ENCODE results near the gene GPR146.
"Not testable (repeated sequence)": the region's sequence is repeated elsewhere in the genome, so short reads cannot be mapped to it uniquely, and the experiment has no call there.

The GPR146 gene

GRCh38 chr7:1044189-1045068 lies at the start of gene GPR146:
Gene GPR146, plus strand, starts transcription at chr7:1044546. Its CDS starts 12,970 bp downstream, at chr7:1057516.
- no peak for FAIRE-seq

- FAIRE-seq, result no peak
These were observed 49.6 kb upstream of the GPR146 start for GRCh38 chr7:994592-995308.

DNA sequence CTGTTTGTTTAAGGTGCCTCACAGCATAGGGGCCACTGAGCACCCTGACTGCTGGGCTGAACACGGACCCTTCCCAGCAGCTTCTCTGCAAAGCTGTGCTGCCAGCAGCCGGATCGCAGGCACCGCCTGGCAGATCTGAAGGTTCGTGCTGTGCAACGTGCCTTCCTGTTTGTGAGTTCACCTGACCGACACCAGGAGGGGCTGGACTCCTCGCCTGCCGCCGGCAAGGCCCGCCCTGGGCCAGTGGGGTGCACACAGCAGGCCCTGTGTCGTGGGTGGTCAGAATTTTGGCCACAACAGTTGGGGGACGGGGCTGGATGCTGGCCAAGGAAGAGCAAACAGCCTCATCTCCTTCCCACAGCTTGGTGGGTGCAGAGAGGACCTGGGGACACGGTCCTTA lies 48.8 kb upstream of the GPR146 start:
- no peak for FAIRE-seq

GRCh38 chr7:996079-996872 lies 48.1 kb upstream of the GPR146 start:
- no peak for FAIRE-seq

DNA sequence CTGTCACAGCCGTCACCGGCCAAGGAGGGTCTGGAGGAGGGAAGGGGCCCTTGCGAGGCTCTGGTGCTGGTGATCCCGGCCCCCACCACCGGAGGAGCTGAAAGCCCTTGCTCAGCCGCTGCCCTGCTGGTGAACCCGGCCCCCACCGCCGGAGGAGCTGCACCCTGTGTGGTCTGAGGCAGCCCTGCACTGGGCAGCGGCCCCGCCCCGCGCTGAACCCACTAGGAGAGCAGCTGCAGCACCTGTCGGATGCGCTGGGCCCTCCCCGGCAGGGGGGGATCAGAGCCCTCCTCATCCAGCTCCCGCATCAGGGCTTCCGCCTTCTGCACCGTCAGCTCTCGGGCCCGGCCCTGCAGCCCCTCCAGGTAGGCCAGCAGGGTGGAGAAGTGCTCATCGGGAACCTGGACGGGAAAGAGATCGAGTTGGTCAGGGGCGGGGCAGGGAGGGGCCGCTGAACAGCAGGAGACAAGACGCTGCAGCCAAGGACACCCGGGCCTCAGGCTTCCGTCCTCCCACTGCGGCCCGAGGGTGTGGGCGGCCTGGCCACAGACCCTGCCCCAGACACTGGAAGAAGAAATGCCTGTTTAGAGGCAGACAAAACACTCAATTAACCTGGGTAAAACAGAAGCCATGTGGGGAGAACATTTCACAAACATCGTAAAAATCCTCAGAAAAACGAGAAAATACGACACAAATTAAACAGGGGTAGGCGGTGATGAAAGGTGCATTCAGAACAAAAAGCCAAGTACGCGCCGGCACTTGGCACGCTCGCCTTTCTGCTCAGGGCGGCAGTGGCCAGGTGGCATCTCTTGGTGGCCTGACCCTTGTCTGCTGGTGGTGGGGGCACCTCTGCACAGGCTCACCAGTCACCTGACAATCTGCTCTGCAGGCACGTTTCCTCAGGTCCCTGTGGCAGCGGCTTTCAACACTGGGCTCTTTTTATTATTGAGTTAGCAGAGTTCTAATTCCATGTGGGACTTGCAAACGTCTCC lies 46.6 kb upstream of the GPR146 start:
- FAIRE-seq, result no peak

DNA sequence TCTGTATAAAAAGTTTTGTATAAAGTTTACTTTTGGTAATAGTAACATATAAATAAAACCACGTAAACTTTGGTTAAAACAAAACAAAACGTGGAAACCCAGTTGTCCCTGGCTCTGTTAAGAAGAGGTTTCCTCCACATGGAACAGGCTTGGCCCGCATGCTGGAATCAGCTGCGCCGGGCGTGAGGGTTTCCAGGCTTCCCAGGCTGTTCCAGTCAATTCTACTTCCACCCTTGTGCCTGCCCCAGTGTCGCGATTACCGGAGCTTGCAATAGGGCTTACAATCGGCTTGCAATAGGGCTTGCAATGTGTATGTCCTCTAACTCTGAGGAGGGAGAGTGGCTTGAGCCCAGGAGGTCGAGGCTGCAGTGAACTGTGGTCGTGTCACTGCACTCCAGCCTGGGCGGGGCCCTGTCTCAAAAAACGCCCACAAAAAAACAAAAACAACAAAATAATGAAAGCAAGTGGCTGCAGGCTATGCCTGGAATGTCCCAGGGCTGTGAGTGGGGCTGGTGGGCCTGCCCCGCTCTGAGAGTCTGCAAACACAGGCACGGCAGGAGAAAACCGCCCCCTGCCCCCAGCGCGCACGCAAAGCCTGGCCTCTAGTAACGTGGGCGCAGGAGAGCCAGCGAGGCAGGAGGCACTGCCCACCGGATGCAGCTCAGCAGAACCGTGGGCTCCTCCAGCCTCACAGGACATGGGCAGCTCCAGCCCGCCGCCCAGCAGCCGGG lies 45.0 kb upstream of the GPR146 start:
- no peak for FAIRE-seq

DNA sequence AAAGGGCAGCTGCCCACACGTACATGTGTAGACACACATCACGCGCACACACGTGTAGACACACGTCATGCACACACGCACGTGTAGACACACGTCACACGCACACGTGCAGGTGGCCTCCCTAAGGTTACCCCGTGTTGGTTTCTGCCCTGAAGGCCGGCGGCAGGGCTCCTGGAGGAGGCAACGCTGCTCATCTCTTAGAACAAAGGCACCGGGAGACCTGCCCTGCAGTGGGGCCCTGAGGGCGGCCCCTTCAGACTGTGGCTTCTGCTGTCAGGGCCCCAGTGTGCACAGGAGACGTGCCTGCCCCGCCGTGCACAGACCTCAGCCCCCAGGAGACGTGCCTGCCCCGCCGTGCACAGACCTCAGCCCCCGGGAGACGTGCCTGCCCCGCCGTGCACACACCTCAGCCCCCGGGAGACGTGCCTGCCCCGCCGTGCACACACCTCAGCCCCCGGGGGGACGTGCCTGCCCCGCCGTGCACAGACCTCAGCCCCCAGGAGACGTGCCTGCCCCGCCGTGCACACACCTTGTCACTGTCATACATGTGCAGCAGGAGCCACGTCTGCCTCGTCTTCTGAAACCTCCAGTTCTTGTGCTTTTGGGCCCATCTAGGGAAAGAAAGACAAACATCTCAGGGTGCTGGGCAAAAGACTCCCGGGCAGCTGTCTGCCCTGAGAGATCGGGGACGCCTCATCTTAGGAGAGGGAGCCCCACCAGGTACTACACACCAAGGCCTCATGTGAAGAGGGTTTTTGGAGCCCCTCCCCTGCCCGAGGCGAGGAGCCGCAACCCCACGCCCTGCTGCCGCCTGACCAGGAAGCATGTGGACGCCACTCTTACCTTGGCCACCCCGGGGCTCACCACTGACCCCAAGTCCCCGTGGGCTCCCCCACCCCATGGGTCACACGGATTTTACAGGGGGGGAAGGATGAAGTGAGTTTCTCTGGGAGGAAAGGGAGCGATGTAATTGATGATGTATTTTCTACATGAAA lies 44.1 kb upstream of the GPR146 start:
- no peak for FAIRE-seq

- not testable (repeated sequence) for FAIRE-seq
These were observed 43.1 kb upstream of the GPR146 start for GRCh38 chr7:1001069-1001770.

DNA sequence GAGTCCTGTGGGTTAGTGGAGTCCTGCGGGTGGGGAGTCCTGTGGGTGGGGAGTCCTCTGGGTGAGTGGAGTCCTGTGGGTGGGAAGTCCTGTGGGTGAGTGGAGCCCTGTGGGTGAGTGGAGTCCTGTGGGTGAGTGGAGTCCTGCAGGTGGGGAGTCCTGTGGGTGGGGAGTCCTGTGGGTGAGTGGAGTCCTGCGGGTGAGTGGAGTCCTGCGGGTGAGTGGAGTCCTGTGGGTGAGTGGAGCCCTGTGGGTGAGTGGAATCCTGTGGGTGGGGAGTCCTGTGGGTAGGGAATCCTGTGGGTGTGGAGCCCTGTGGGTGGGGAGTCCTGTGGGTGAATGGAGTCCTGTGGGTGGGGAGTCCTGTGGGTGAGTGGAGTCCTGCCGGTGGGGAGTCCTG lies 42.3 kb upstream of the GPR146 start:
- not testable (repeated sequence) for FAIRE-seq

DNA sequence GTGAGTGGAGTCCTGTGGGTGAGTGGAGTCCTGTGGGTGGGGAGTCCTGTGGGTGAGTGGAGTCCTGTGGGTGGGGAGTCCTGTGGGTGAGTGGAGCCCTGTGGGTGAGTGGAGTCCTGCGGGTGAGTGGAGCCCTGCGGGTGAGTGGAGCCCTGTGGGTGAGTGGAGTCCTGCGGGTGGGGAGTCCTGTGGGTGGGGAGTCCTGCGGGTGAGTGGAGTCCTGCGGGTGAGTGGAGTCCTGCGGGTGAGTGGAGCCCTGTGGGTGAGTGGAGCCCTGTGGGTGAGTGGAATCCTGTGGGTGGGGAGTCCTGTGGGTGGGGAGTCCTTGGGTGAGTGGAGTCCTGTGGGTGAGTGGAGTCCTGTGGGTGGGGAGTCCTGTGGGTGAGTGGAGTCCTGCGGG lies 41.9 kb upstream of the GPR146 start:
- FAIRE-seq, result not testable (repeated sequence)

DNA sequence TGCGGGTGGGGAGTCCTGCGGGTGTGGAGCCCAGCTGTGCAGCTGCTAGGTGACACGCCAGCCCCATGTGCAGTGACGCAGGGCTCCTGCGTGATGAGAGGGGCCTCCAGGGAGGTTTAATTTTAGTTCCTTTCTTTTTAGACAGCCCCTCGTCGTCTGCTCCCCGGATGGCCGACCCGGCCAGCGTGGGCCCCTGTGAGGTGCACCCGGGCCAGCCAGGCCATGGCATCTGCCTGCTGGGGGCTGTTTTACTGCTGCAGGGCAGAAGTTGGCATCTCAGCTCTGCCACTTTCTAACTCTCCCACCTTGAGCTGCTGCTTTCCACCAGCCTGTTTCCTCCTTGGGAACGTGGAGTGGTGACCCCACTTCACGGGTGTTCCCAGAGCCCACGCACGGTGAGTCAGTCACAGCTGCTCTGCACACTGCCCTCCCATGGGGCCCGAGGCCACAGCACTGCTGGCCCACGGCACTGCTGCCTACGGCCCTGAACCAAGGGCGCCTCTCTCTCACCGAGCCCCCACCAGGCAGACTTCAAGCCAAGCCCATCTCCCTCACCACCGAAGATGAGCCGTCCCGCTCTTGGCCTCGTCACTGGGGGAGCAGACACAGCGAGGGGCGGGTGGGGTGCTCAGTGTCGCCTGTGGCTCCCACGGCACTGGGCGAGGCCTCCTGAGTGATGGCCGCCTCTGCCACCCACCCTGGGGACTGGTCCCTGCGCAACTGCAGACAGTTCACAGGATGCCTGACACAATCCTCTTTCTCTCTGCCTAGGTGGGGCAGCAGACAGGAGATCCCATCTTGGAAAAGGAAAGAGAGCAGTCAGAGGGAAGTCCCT lies 40.1 kb upstream of the GPR146 start:
- FAIRE-seq, result no peak

GRCh38 chr7:1005303-1005702 lies 39.0 kb upstream of the GPR146 start:
- FAIRE-seq, result no peak

DNA sequence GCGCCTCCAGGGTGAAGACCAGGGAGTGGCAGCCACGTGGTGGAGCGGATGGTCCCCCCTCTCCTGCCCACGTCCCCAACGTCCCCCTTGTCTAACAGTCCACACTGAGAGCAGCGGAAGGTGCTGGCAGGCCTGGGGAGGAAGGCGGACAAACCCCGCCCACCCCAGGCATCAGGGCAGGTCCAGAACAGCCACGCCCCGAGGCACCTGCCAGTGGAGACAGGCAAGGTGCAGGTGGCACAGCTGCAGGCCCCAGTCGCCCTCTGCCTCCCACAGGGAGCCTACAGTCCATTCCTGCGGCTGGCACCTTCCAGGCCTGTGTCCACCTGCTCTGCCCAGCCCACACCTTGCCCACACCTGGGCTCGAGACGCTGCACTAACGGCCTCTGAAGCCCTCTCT lies 36.4 kb upstream of the GPR146 start:
- no peak for FAIRE-seq

- FAIRE-seq, result no peak
These were observed 35.5 kb upstream of the GPR146 start for GRCh38 chr7:1008733-1009363.

- FAIRE-seq, result no peak
These were observed 34.6 kb upstream of the GPR146 start for GRCh38 chr7:1009747-1010146.

- no peak for FAIRE-seq
These were observed 34.1 kb upstream of the GPR146 start for GRCh38 chr7:1010226-1010625.

GRCh38 chr7:1011297-1012003 lies 32.9 kb upstream of the GPR146 start:
- no peak for FAIRE-seq
